Naive thymus-derived CD4-positive, alpha-beta T cell (primary cell): ENCODE data around the gene NINL. TPM values are rescaled to one million over a fixed set of nuclear protein-coding genes. Genes with fewer than 3 reads are reported as not detected.
"Not testable (repeated sequence)": the region's sequence is repeated elsewhere in the genome, so short reads cannot be mapped to it uniquely, and the experiment has no call there.

ENCODE experiments used
- ATAC-seq: fragments of 150-1000 bp; cut with Tn5 transposase; 2 replicates; pipeline ENCODE4 v1.10.0; 2021; ENCODE audit warnings: mild to moderate bottlenecking, moderate library complexity
- CTCF ChIA-PET: fragments of 350-600 bp; sonication (Branson Sonifier 250); formaldehyde crosslinking; loops from one replicate; lab custom pipeline; 2021; ENCODE audit warnings: antibody characterized with exemption; lab: Charles Lee
- POLR2A ChIA-PET: fragments of 350-600 bp; sonication (Branson Sonifier 250); formaldehyde crosslinking; loops from one replicate; lab custom pipeline; 2021; ENCODE audit warnings: antibody characterized with exemption, inconsistent platforms; lab: Charles Lee
- DNase-seq, 9 donors: peaks; one replicate each; pipeline versions ENCODE4 v3.0.0 to v3.0.0-alpha.2; 2020 to 2022; ENCODE audit warnings: mixed read lengths in 1 of 9
- H3K27ac ChIP-seq: one replicate; pipeline ENCODE4 v1.7.0; 2013; ENCODE audit warnings: mild to moderate bottlenecking, low read depth, low read length, moderate library complexity
- H3K27me3 ChIP-seq, 2 donors: one replicate each; pipeline ENCODE4 v1.7.0; 2013; ENCODE audit warnings: low read length in 2 of 2, mild to moderate bottlenecking in 2 of 2, moderate library complexity in 2 of 2; ENCODE audit not compliant: control insufficient read depth in 2 of 2, insufficient read depth in 2 of 2
- H3K36me3 ChIP-seq, 3 experiments: 1 replicate in 2 of 3; 2 replicates in 1 of 3; pipeline ENCODE4 v1.7.0; 2013; ENCODE audit warnings: low read length in 3 of 3, mild to moderate bottlenecking in 3 of 3, moderate library complexity in 1 of 3; ENCODE audit not compliant: insufficient read depth in 3 of 3, control insufficient read depth in 2 of 3
- H3K4me1 ChIP-seq, 2 donors: one replicate each; pipeline ENCODE4 v1.7.0; 2013; ENCODE audit warnings: low read length in 2 of 2, mild to moderate bottlenecking in 2 of 2, moderate library complexity in 1 of 2; ENCODE audit not compliant: control insufficient read depth in 2 of 2, insufficient read depth in 2 of 2
- H3K4me3 ChIP-seq: 2 replicates; pipeline ENCODE4 v1.7.0; 2013; ENCODE audit warnings: mild to moderate bottlenecking, low read length
- H3K9me3 ChIP-seq, 3 experiments: 1 replicate in 2 of 3; 2 replicates in 1 of 3; pipeline ENCODE4 v1.7.0; 2013; ENCODE audit warnings: low read length in 3 of 3; ENCODE audit not compliant: control insufficient read depth in 2 of 3
- H3K27ac Mint-ChIP-seq, 9 donors: one replicate each; pipeline ENCODE4 v1.8.0; 2020 to 2022; ENCODE audit warnings: mixed read lengths in 9 of 9, mild to moderate bottlenecking in 8 of 9, moderate library complexity in 5 of 9, inconsistent platforms in 2 of 9
- H3K27me3 Mint-ChIP-seq, 5 donors: one replicate each; pipeline ENCODE4 v1.8.0; 2021 to 2022; ENCODE audit warnings: mixed read lengths in 5 of 5, mild to moderate bottlenecking in 1 of 5
- H3K36me3 Mint-ChIP-seq, 5 donors: one replicate each; pipeline ENCODE4 v1.8.0; 2020 to 2022; ENCODE audit warnings: mixed read lengths in 5 of 5, mild to moderate bottlenecking in 3 of 5, inconsistent platforms in 1 of 5
- H3K4me1 Mint-ChIP-seq, 7 donors: one replicate each; pipeline ENCODE4 v1.8.0; 2020 to 2022; ENCODE audit warnings: mixed read lengths in 7 of 7, mild to moderate bottlenecking in 3 of 7, inconsistent platforms in 1 of 7
- H3K4me3 Mint-ChIP-seq, 10 donors: one replicate each; pipeline ENCODE4 v1.8.0; 2020 to 2022; ENCODE audit warnings: mild to moderate bottlenecking in 10 of 10, mixed read lengths in 10 of 10, moderate library complexity in 6 of 10, inconsistent platforms in 2 of 10
- H3K9me3 Mint-ChIP-seq, 11 donors: one replicate each; pipeline ENCODE4 v1.8.0; 2020 to 2022; ENCODE audit warnings: mixed read lengths in 11 of 11, mild to moderate bottlenecking in 4 of 11, inconsistent platforms in 1 of 11, moderate library complexity in 1 of 11
- intact Hi-C, 2 donors: fragments of 100-400 bp; cut with micrococcal nuclease; formaldehyde crosslinking; loops; one replicate each; pipeline ENCODE4 v1.15.1; 2023
- polyA plus RNA-seq, 2 donors: library from polyadenylated mRNA; unstranded; fragments of 300-500 nt; fragmentation: Illumina TruSeq; gene quantifications; one replicate each; pipeline ENCODE4 v1.2.3, GENCODE V29; 2021
- total RNA-seq, 6 experiments: library from RNA in 5 of 6; stranded (reverse) in 5 of 6; gene quantifications; 1 replicate in 5 of 6; 2 replicates in 1 of 6; pipeline ENCODE4 v1.2.3 and lab custom pipeline; 2021 to 2026

NINL gene
- total and polyA plus RNA-seq, 7 experiments from 2014 or later: 0.31 to 4.2 (median 2.4) TPM

DNA sequence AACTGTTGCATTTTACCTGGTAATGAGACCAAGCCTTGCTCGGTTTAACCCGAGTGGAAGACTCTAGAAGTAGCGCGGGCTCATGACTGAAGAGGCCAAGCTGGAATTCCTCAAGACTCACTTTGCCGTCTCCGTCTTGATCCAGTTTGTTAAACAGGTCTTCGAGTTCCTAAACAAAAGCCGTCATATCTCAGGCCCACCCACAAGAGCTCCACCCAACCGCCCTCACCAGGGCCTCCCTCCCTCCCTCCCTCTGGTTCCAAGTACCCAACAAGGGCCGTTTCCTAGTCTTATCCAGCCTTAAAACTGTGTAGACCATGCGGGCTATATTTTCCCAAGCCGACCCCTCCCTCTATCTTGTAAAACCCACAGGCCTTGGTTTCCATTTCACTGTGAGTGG is 81.4 kb downstream of the NINL start:
- Mint-ChIP-seq H3K9me3 (peaks cover 0 to 4% (median 0%) of the 10 kb centered on the region in 11 donors), H3K27me3 (no peaks in the 10 kb centered on the region), H3K27ac (no peak overlapping the region), H3K4me1 (no peaks in the 10 kb centered on the region), H3K4me3 (no peak overlapping the region), H3K36me3 (peaks cover 0 to 11% (median 4%) of the 10 kb centered on the region in 5 donors)
- no peak for ATAC-seq
- H3K27ac ChIP-seq: no peak overlapping the region
- ChIA-PET CTCF (no interaction called here), POLR2A (no interaction called here)
- H3K9me3 ChIP-seq: no peaks in the 10 kb centered on the region
- H3K4me1 ChIP-seq: no peaks in the 10 kb centered on the region
- intact Hi-C loops: no loop called here
- DNase-seq: no peak
- H3K36me3 ChIP-seq: no peaks in the 10 kb centered on the region
- no peak overlapping the region for H3K4me3 ChIP-seq
- H3K27me3 ChIP-seq: no peaks in the 10 kb centered on the region

DNA sequence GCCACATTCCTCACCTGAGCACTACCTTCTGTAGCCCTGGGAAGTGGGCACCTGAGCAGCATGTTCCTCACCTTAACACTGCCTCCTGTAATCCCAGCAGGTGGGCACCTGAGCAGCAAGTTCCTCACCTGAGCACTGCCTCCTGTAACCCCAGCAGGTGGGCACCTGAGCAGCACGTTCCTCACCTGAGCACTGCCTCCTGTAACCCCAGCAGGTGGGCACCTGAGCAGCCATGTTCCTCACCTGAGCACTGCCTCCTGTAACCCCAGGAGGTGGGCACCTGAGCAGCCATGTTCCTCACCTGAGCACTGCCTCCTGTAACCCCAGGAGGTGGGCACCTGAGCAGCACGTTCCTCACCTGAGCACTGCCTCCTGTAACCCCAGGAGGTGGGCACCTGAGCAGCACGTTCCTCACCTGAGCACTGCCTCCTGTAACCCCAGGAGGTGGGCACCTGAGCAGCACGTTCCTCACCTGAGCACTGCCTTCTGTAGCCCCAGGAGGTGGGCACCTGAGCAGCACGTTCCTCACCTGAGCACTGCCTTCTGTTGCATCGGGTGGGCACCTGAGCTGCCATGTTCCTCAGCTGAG is 82.2 kb downstream of the NINL start:
- H3K9me3 Mint-ChIP-seq, H3K4me1 Mint-ChIP-seq, ATAC-seq, H3K4me1 ChIP-seq, H3K27me3 ChIP-seq, H3K27ac Mint-ChIP-seq, CTCF ChIA-PET, H3K36me3 ChIP-seq, intact Hi-C loops, POLR2A ChIA-PET, H3K36me3 Mint-ChIP-seq, H3K27me3 Mint-ChIP-seq, H3K27ac ChIP-seq, H3K4me3 ChIP-seq, DNase-seq, H3K4me3 Mint-ChIP-seq, H3K9me3 ChIP-seq: not testable (repeated sequence)

DNA sequence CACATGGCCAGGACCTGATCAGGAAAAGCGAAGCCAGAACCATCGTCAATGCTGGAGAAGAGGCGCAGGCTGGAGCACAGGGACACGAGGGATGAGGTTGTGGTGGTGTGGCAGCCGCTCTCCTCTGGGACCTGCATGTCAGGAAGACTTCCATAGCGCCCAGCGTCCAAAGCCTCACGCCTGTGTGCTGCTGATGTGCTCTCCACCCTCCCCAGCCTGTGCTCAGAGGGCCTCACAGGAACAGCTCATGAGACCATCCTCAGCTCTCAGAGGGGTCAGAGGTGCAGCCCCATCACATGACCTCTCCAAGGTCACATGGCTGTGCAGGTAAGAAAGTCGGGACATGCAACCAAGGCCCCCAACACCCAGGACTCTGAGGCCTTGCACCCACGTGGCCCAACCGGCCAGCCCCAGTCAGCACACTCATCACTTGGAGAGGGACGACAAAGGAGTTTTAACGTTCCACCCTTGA is 84.4 kb downstream of the NINL start:
- Histone ChIP-seq H3K27me3 (no peaks in the 10 kb centered on the region), H3K4me3 (no peak overlapping the region), H3K9me3 (no peaks in the 10 kb centered on the region), H3K27ac (no peak overlapping the region), H3K4me1 (no peaks in the 10 kb centered on the region), H3K36me3 (no peaks in the 10 kb centered on the region)
- Mint-ChIP-seq H3K9me3 (no peaks in the 10 kb centered on the region), H3K4me1 (no peaks in the 10 kb centered on the region), H3K27ac (no peak overlapping the region), H3K36me3 (peaks cover 0 to 3% (median 0%) of the 10 kb centered on the region in 5 donors), H3K27me3 (no peaks in the 10 kb centered on the region), H3K4me3 (no peak overlapping the region)
- intact Hi-C loops: no loop called here
- ChIA-PET CTCF (no interaction called here), POLR2A (no interaction called here)
- no peak for ATAC-seq
- DNase-seq: no peak

DNA sequence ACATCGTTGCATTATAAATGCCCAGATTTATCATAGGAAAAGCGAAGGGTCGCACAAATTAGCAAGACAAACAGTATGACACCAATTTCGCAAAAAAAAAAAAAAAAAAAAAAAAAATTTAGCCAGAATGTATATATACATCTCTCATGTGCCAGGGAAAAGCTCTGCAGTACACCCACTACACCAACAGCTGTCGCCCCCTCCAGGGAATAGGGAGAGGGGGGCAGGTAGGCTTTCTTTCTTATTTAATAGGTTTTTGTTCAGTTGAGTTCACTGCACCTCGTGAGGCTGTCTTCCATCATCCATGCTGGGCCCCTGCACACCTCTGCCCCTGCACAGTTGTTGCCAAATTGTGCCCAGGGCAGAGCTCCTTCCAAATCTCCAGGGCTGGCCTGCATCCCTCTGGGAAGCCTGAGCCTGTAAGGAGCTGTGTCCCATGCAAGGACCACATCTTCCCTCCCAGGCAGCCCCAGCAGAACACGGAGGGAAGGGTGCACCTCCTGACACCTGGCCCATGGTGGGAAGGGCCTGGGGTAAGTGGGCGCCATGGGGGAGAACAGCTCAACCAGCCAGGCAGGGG is 85.4 kb downstream of the NINL start:
- Histone ChIP-seq H3K27me3 (no peaks in the 10 kb centered on the region), H3K4me3 (no peak overlapping the region), H3K27ac (no peak overlapping the region), H3K36me3 (no peaks in the 10 kb centered on the region), H3K9me3 (no peaks in the 10 kb centered on the region), H3K4me1 (no peaks in the 10 kb centered on the region)
- Mint-ChIP-seq H3K4me1 (no peaks in the 10 kb centered on the region), H3K27ac (no peak overlapping the region), H3K4me3 (no peak overlapping the region), H3K27me3 (no peaks in the 10 kb centered on the region), H3K9me3 (no peaks in the 10 kb centered on the region), H3K36me3 (no peaks in the 10 kb centered on the region)
- intact Hi-C loops: no loop called here
- ChIA-PET POLR2A (no interaction called here), CTCF (no interaction called here)
- ATAC-seq: no peak
- DNase-seq: no peak

DNA sequence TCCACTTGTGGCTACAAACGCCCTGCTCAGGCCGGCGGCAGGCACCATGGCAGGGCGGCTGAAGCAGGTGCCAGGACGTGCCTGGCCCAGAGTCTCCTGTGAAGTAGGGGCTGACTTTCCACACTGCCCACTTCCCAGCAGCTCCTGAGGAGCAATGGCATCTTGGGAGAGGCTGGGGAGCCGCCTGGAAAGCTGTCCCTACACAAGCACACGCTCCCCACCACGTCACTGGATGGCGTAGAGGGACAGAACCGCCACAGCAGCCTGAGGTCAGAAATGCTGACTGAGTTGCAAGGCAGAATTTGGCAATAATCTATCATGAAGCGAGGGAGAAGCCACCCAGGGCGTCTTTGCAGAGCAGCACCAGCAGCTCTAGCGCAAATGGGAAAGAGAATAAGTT is 86.3 kb downstream of the NINL start:
- Mint-ChIP-seq H3K4me3 (no peak overlapping the region), H3K36me3 (no peaks in the 10 kb centered on the region), H3K4me1 (no peaks in the 10 kb centered on the region), H3K27ac (no peak overlapping the region), H3K27me3 (no peaks in the 10 kb centered on the region), H3K9me3 (no peaks in the 10 kb centered on the region)
- Histone ChIP-seq H3K36me3 (no peaks in the 10 kb centered on the region), H3K27me3 (no peaks in the 10 kb centered on the region), H3K4me3 (no peak overlapping the region), H3K27ac (no peak overlapping the region), H3K4me1 (no peaks in the 10 kb centered on the region), H3K9me3 (no peaks in the 10 kb centered on the region)
- ChIA-PET CTCF (no interaction called here), POLR2A (interaction anchor here (0.6 kb wide), 1 partner anchor 148 kb away, joined by 6 read pairs; no protein-coding TSS in a partner anchor)
- DNase-seq (no peak), ATAC-seq (no peak)
- intact Hi-C loops: no loop called here

DNA sequence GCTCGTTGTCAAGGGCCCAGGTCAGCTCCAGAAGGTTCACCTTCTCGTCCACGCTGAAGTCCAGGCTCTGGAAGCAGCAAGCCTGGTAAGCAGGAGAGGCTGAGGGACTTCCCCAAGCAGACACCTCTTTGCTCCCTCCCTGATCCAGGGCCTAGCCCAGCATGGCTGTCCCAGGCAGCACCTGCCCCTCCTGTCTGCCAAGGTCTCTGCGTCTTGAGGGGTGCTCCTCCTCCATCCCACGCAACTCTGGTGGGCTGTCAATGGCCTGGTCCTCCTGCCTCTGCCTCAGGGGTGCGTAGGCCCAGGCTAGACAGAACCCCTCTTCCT is 87.1 kb downstream of the NINL start:
- no peak overlapping the region for H3K4me3 ChIP-seq
- Mint-ChIP-seq H3K9me3 (no peaks in the 10 kb centered on the region), H3K27me3 (no peaks in the 10 kb centered on the region), H3K4me1 (no peaks in the 10 kb centered on the region), H3K27ac (no peak overlapping the region), H3K36me3 (no peaks in the 10 kb centered on the region), H3K4me3 (no peak overlapping the region)
- no peaks in the 10 kb centered on the region for H3K36me3 ChIP-seq
- POLR2A ChIA-PET: no interaction called here
- no peaks in the 10 kb centered on the region for H3K27me3 ChIP-seq
- CTCF ChIA-PET: no interaction called here
- intact Hi-C loops: no loop called here
- no peaks in the 10 kb centered on the region for H3K9me3 ChIP-seq
- ATAC-seq (no peak), DNase-seq (no peak)
- no peaks in the 10 kb centered on the region for H3K4me1 ChIP-seq
- no peak overlapping the region for H3K27ac ChIP-seq

DNA sequence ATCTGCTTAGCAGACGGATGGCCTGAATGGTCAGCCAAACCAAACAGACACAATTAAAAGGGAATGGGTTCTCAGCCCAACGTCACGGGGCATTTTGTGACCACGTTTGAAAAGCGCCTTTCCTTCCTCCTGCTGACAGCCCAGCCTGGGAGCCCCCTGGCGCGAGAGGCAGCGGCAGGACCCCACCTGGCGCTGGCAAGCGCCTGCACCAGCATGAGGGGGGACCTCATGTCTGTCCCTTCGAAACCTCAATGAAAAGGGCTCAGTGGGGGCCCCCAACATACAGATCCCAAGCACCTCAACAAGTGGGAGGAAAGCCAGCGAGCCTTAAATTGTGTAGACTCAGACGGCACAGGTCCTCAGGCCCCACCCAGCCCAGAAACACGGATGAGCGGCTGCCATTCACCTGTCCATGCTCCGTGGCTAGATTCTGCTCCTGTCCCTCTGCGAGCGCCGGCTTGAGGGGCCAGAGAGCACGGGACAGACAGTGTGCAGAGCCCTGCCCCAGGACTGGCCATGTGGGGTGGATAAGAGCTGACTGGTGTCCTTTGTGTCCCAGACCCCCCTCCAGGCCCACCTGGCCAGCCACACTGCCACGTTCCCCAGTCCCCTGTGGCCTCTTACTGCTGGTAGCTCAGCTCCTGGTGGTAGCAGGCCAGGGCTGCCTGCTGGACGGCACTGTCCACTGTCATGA is 87.6 kb downstream of the NINL start:
- Mint-ChIP-seq H3K27me3 (no peaks in the 10 kb centered on the region), H3K4me3 (no peak overlapping the region), H3K27ac (no peak overlapping the region), H3K4me1 (no peaks in the 10 kb centered on the region), H3K9me3 (no peaks in the 10 kb centered on the region), H3K36me3 (no peaks in the 10 kb centered on the region)
- Histone ChIP-seq H3K4me3 (no peak overlapping the region), H3K27ac (no peak overlapping the region), H3K27me3 (no peaks in the 10 kb centered on the region), H3K4me1 (no peaks in the 10 kb centered on the region), H3K36me3 (no peaks in the 10 kb centered on the region), H3K9me3 (no peaks in the 10 kb centered on the region)
- DNase-seq (no peak), ATAC-seq (no peak)
- ChIA-PET CTCF (no interaction called here), POLR2A (no interaction called here)
- intact Hi-C loops: no loop called here
